ENCODE measurements around the gene BAIAP3. TPM values are rescaled to one million over a fixed set of nuclear protein-coding genes. Genes with fewer than 3 reads are reported as not detected.

Gene BAIAP3
- total and polyA plus RNA-seq, 2 of the 4 experiments (the other 2 are of a cell fraction): 0.36 to 0.65 TPM

- Histone ChIP-seq H3K27ac (ENCODE audit: insufficient read depth, low read length) (peak overlapping the region; percentile 14; the same call in 1 of the 2 replicates), H3K27me3 (ENCODE audit: control insufficient read depth, insufficient read depth, low read length) (no peaks in the 10 kb centered on the region), H3K4me2 (ENCODE audit: low read depth, low read length) (peak overlapping the region; percentile 97), H3K23ac (ENCODE audit: low read depth, low read length) (no peak overlapping the region; the same call in 1 of the 2 replicates), H3K9ac (ENCODE audit: low read depth, low read length) (peak overlapping the region; percentile 90), H2AK5ac (ENCODE audit: low read depth, low read length) (no peak overlapping the region), H2BK120ac (ENCODE audit: low read depth, low read length) (no peak overlapping the region), H4K5ac (ENCODE audit: low read depth, low read length) (no peak overlapping the region), H3K14ac (replicated peaks; ENCODE audit: low read depth, low read length) (no peak overlapping the region), H2BK5ac (ENCODE audit: low read depth, low read length, poor library complexity, severe bottlenecking) (no peak overlapping the region), H3K9me3 (ENCODE audit: control insufficient read depth, insufficient read depth, low read length) (no peaks in the 10 kb centered on the region), H3K4ac (ENCODE audit: low read depth, low read length) (no peak overlapping the region), H4K91ac (ENCODE audit: insufficient read depth, low read depth, low read length) (no peak overlapping the region), H2BK15ac (ENCODE audit: low read depth, low read length) (no peak overlapping the region), H3K36me3 (ENCODE audit: control insufficient read depth, insufficient read depth, low read length) (peaks cover 40% of the 10 kb centered on the region), H3K9me1 (ENCODE audit: insufficient read depth, low read length) (peaks cover 7% of the 10 kb centered on the region), H3K4me3 (ENCODE audit: insufficient read depth, low read depth, low read length) (peak overlapping the region; percentile 90; the same call in 1 of the 2 replicates), H3K56ac (ENCODE audit: extremely low read depth, insufficient read depth, low read length) (no peak overlapping the region), H2AK9ac (replicated peaks; ENCODE audit: low read depth, low read length, poor library complexity) (peak overlapping the region; percentile 20), H2BK20ac (ENCODE audit: low read depth, low read length) (no peak overlapping the region), H3K79me1 (ENCODE audit: low read depth in 1 of 2, low read length in 2 of 2) (peaks cover 3 to 31% of the 10 kb centered on the region in 2 experiments), H4K8ac (ENCODE audit: low read depth in 2 of 2, low read length in 2 of 2) (no peak overlapping the region), H2AFZ (replicated peaks; ENCODE audit: low read length, poor library complexity) (peak overlapping the region; percentile 56), H3K18ac (ENCODE audit: low read depth, low read length) (no peak overlapping the region), H3K4me1 (ENCODE audit: control insufficient read depth, insufficient read depth, low read length) (peaks cover 15% of the 10 kb centered on the region), H4K20me1 (ENCODE audit: insufficient read depth, low read length) (peaks cover 70% of the 10 kb centered on the region)
- WGBS, 2 experiments (ENCODE audit: extremely low coverage in 2 of 2, insufficient read length in 1 of 2): 56% methylated on average over 15 of the region's 35 CpGs; no CpG with 5 or more reads in 1 of the 2 experiments
- BruUV-seq (replicated peaks): no TSS peak
- dilution Hi-C loops (cut with HindIII; ENCODE audit: low sequenced_read_pairs, unreplicated experiment) (no loop called here), intact Hi-C loops (cut with micrococcal nuclease) (no loop called here), in situ Hi-C loops (cut with MboI; ENCODE audit: low sequenced_read_pairs) (no loop called here)
- CTCF ChIA-PET: no interaction called here
- DNase-seq: peak; percentile 17
- ATAC-seq (ENCODE audit: low read depth): no peak
- POLR2A ChIA-PET (ENCODE audit: unreplicated experiment): no interaction called here
- no peak for TF ChIP-seq MAFK (IDR thresholded peaks at IDR 0.05; ENCODE audit: low read depth, low read length)
- TF ChIP-seq FOS (IDR thresholded peaks at IDR 0.05; ENCODE audit: low read depth, low read length): no peak
- peak; percentile 92 for TF ChIP-seq MXI1 (IDR thresholded peaks at IDR 0.05; ENCODE audit: borderline replicate concordance, low read depth, low read length)
- TF ChIP-seq BHLHE40 (IDR thresholded peaks at IDR 0.05; ENCODE audit: low read depth, low read length): no peak
These were observed 21.5 kb upstream of the BAIAP3 start for GRCh38 chr16:1311738-1312466.

All from IMR-90 (cell line).